Lower leg skin (tissue), 4 donors: Measurements from ENCODE around the gene MCTP2. TPM values are rescaled to one million over a fixed set of nuclear protein-coding genes. Genes with fewer than 3 reads are reported as not detected.

Source experiments
- DNase-seq, 2 donors: peaks; one replicate each; pipeline ENCODE4 v3.0.0-alpha.2; 2019; ENCODE audit warnings: low spot score in 2 of 2
- H3K4me3 ChIP-seq: fragments of 200-600 bp; sonication (generic); 2 replicates; pipeline ENCODE4 v1.5.1; 2017; ENCODE audit warnings: mild to moderate bottlenecking, low read depth; ENCODE audit not compliant: poor library complexity, severe bottlenecking
- CTCF ChIP-seq, 3 donors: fragments of 450-650 bp; IDR thresholded peaks; one replicate each; pipeline ENCODE4 v1.5.1; 2016; ENCODE audit warnings: antibody characterized with exemption in 3 of 3, mild to moderate bottlenecking in 3 of 3, moderate library complexity in 2 of 3
- POLR2A ChIP-seq, 2 donors: fragments of 450-650 bp; IDR thresholded peaks; one replicate each; pipeline ENCODE4 v1.6.1; 2016 to 2017; ENCODE audit warnings: antibody characterized with exemption in 2 of 2, mild to moderate bottlenecking in 1 of 2, moderate library complexity in 1 of 2
- WGBS, 2 donors: methylation state at CpG; one replicate each; pipeline ENCODE4 v1.1.5; 2018; 5-methylcytosine and 5-hydroxymethylcytosine counted together
- intact Hi-C: fragments of 100-400 bp; cut with DNase I; formaldehyde crosslinking; loops from one replicate; pipeline ENCODE4 v1.15.0; 2023; ENCODE audit warnings: low total_unique reads
- total RNA-seq, 4 donors: library from RNA; depleted of rRNA; stranded (reverse); fragments of >200 nt; gene quantifications; one replicate each; pipeline ENCODE4 v1.1.0, GENCODE V29; 2016

Gene MCTP2
- total RNA-seq, 4 donors from 2014 or later = 18.9 to 24.1 (median 20.4) TPM

DNA sequence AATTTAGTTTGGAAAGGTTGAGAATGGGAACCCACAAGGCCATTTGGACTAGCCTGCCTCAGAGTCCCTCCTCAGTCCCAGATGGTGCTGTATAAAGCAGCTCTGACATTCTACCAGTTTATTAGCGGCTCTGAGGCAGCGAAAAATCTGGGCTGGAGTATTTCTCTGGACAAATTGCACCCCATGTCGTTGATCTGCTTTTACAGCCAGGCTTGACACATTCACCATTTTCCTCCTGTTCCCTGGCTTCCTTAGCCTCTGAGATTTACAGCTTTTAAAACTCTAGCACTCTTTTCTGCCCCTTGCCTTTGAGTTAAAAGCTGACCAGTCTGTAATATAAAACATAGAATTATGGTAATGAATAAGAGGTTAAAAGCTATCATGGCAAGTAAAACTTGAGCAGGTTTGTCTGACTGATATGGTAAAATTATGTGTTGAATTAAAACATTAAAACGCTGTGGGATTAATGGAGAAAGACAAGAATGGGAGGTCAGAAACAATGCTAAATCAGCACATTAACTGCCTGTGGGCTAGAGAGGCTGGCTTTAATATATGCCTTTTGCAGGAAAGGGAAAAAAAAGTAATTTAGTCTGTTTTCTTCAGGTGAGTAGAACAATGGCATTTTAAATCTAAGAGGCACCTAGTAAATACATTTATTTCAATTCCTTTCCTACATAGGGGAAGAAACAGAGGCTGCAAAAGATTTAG is 131.2 kb downstream of the MCTP2 start:
- no peak for DNase-seq
- WGBS, 2 donors = 76 to 81% methylated on average over 4 of the region's 4 CpGs
- H3K4me3 ChIP-seq = no peak overlapping the region
- intact Hi-C loops = no loop called here
- TF ChIP-seq POLR2A (IDR thresholded peaks at IDR 0.05) (no peak), CTCF (IDR thresholded peaks at IDR 0.05) (no peak)

- 85 to 89% methylated on average over 4 of the region's 4 CpGs for WGBS, 2 donors
- intact Hi-C loops = no loop called here
- no peak for DNase-seq
- TF ChIP-seq CTCF (IDR thresholded peaks at IDR 0.05) (no peak), POLR2A (IDR thresholded peaks at IDR 0.05) (no peak)
- H3K4me3 ChIP-seq = no peak overlapping the region
Observed at GRCh38 chr15:94363382-94363781, 132.0 kb downstream of the MCTP2 start.

DNA sequence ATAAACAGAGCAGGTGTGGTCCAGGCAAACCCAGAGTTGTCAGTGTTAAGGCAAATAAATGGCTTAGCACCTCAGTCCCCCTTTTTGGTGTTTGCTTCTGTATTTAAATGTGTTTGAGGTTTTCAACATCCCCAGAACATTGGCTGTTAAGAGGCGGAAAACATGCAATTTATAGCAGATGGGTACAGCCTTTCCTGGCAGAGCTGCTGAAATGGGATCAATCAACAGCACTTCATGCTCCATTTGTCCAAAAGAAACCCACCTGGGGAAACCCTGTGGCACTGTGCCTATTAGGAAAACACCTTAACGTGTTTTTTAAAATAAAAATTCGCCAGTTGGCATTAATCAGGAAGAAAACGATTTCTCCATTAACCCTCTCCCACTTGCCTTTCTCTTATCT is 135.4 kb downstream of the MCTP2 start:
- no peak for TF ChIP-seq CTCF (IDR thresholded peaks at IDR 0.05)
- no peak for TF ChIP-seq POLR2A (IDR thresholded peaks at IDR 0.05)
- H3K4me3 ChIP-seq = no peak overlapping the region
- WGBS, 2 donors = 70 to 71% methylated on average over 4 of the region's 4 CpGs
- intact Hi-C loops = no loop called here
- DNase-seq = no peak

- DNase-seq = no peak
- TF ChIP-seq CTCF (IDR thresholded peaks at IDR 0.05) (no peak), POLR2A (IDR thresholded peaks at IDR 0.05) (no peak)
- 59 to 72% methylated on average over 6 of the region's 6 CpGs for WGBS, 2 donors
- no peak overlapping the region for H3K4me3 ChIP-seq
- intact Hi-C loops = no loop called here
Observed at GRCh38 chr15:94367726-94368535, 136.6 kb downstream of the MCTP2 start.

- DNase-seq = no peak
- intact Hi-C loops = no loop called here
- 89 to 91% methylated on average over 10 of the region's 10 CpGs for WGBS, 2 donors
- H3K4me3 ChIP-seq = no peak overlapping the region
- TF ChIP-seq POLR2A (IDR thresholded peaks at IDR 0.05) = no peak
- no peak for TF ChIP-seq CTCF (IDR thresholded peaks at IDR 0.05)
Observed at GRCh38 chr15:94370206-94370935, 139.0 kb downstream of the MCTP2 start.
